GM12878 (cell line): Measurements from ENCODE around the gene PRKCD. TPM values are rescaled to one million over a fixed set of nuclear protein-coding genes. Genes with fewer than 3 reads are reported as not detected.

Experiments used
- ATAC-seq: fragments of 200-7000 bp; cut with Tn5 transposase; 3 replicates; pipeline ENCODE4 v1.9.1; 2020; ENCODE audit warnings: mild to moderate bottlenecking, moderate library complexity
- BruUV-seq: library from RNA; stranded (reverse); fragments of 400-500 nt; replicated peaks from 2 replicates; lab custom pipeline; 2021; lab: Mats Ljungman, UMichigan
- CTCF ChIA-PET: fragments of 300-600 bp; sonication (Branson Sonifier 250); formaldehyde crosslinking; extraction: SDS; loops from one replicate; lab custom pipeline; 2021; ENCODE audit warnings: inconsistent platforms; lab: Yijun Ruan, JAX
- POLR2A ChIA-PET: fragments of 350-600 bp; formaldehyde crosslinking; extraction: SDS; loops from one replicate; lab custom pipeline; 2021; ENCODE audit warnings: inconsistent platforms; lab: Charles Lee
- RAD21 ChIA-PET: fragments of 300-600 bp; sonication (Branson Sonifier 250); formaldehyde crosslinking; loops from one replicate; lab custom pipeline; 2023; ENCODE audit warnings: antibody characterized with exemption; ENCODE audit not compliant: unreplicated experiment; lab: Charles Lee
- SMC1A ChIA-PET: fragments of 300-600 bp; sonication (Branson Sonifier 250); formaldehyde crosslinking; loops from one replicate; lab custom pipeline; 2023; ENCODE audit not compliant: unreplicated experiment, uncharacterized antibody; lab: Charles Lee
- DNase-seq: peaks from one replicate; pipeline ENCODE4 v3.0.0-alpha.2; 2011; ENCODE audit warnings: low read depth, low spot score
- FAIRE-seq: peaks from 3 replicates; lab custom pipeline; 2011; peaks lifted over from hg19 to GRCh38; lab: Jason Lieb, UNC
- H2AFZ ChIP-seq: 2 replicates; pipeline ENCODE4 v1.6.0; 2011; ENCODE audit warnings: low read depth, low read length, control low read depth; ENCODE audit not compliant: control insufficient read depth
- H3K27ac ChIP-seq: 2 replicates; pipeline ENCODE4 v1.5.1; 2011; ENCODE audit warnings: control low read depth; ENCODE audit not compliant: control insufficient read depth, insufficient read depth
- H3K27me3 ChIP-seq, 2 experiments: replicated peaks in 1 of 2; 2 replicates each; pipeline versions ENCODE4 v1.6.0 to v1.6.1; 2011; ENCODE audit warnings: low read length in 1 of 2; ENCODE audit not compliant: control insufficient read depth in 2 of 2, insufficient read depth in 2 of 2
- H3K36me3 ChIP-seq, 2 experiments: 2 replicates each; pipeline ENCODE4 v1.5.1; 2011; ENCODE audit warnings: low read length in 1 of 2; ENCODE audit not compliant: control insufficient read depth in 2 of 2, insufficient read depth in 2 of 2
- H3K4me1 ChIP-seq: 2 replicates; pipeline ENCODE4 v1.6.1; 2011; ENCODE audit warnings: mild to moderate bottlenecking, low read length, moderate library complexity, mixed read lengths; ENCODE audit not compliant: control insufficient read depth, insufficient read depth
- H3K4me2 ChIP-seq: 2 replicates; pipeline ENCODE4 v1.6.0; 2011; ENCODE audit warnings: control low read depth; ENCODE audit not compliant: control insufficient read depth, insufficient read depth
- H3K4me3 ChIP-seq: fragments of 200-600 bp; sonication (generic); 2 replicates; pipeline ENCODE4 v1.5.1; 2016
- H3K79me2 ChIP-seq: 2 replicates; pipeline ENCODE4 v1.6.0; 2011; ENCODE audit warnings: low read length; ENCODE audit not compliant: control insufficient read depth, insufficient read depth
- H3K9ac ChIP-seq: 2 replicates; pipeline ENCODE4 v1.8.0; 2011; ENCODE audit warnings: low read length, control low read depth, mixed read lengths; ENCODE audit not compliant: control insufficient read depth, insufficient read depth
- H3K9me3 ChIP-seq: replicated peaks from 3 replicates; pipeline ENCODE4 v1.5.1; 2011; ENCODE audit warnings: mild to moderate bottlenecking, low read length; ENCODE audit not compliant: control insufficient read depth, insufficient read depth
- H4K20me1 ChIP-seq: 2 replicates; pipeline ENCODE4 v1.6.0; 2011; ENCODE audit not compliant: control insufficient read depth, insufficient read depth
- IKZF1 ChIP-seq: fragments of 450-650 bp; conservative IDR thresholded peaks from 2 replicates; pipeline ENCODE4 v1.6.1; 2017; ENCODE audit warnings: antibody characterized with exemption, mild to moderate bottlenecking
- MEF2A ChIP-seq: IDR thresholded peaks from 2 replicates; pipeline ENCODE4 v1.6.1; 2011; ENCODE audit warnings: low read depth, mild to moderate bottlenecking, low read length, moderate library complexity; ENCODE audit not compliant: insufficient read depth
- NR2F1 ChIP-seq: fragments of 450-650 bp; conservative IDR thresholded peaks from 2 replicates; pipeline ENCODE4 v1.6.1; 2017; ENCODE audit warnings: mild to moderate bottlenecking
- PKNOX1 ChIP-seq: fragments of 450-650 bp; IDR thresholded peaks from 2 replicates; pipeline ENCODE4 v1.6.1; 2016; ENCODE audit warnings: mild to moderate bottlenecking
- PML ChIP-seq: IDR thresholded peaks from 2 replicates; pipeline ENCODE4 v1.6.1; 2012; ENCODE audit warnings: low read length, inconsistent platforms
- RFX5 ChIP-seq: IDR thresholded peaks from 2 replicates; pipeline ENCODE4 v1.6.1; 2011; ENCODE audit warnings: low read depth, low read length, improper control_type of control experiment
- SIX5 ChIP-seq: IDR thresholded peaks from 2 replicates; pipeline ENCODE4 v1.6.1; 2011; ENCODE audit warnings: mild to moderate bottlenecking, low read depth, low read length, moderate library complexity; ENCODE audit not compliant: severe bottlenecking
- SUZ12 ChIP-seq: fragments of 200-600 bp; sonication (generic); IDR thresholded peaks from one replicate; pipeline ENCODE4 v1.6.1; 2018; ENCODE audit warnings: antibody characterized with exemption, mild to moderate bottlenecking; ENCODE audit not compliant: unreplicated experiment
- TAF1 ChIP-seq: IDR thresholded peaks from 2 replicates; pipeline ENCODE4 v1.6.1; 2011; ENCODE audit warnings: mild to moderate bottlenecking, low read depth, low read length, borderline replicate concordance
- ZNF274 ChIP-seq: IDR thresholded peaks from one replicate; pipeline ENCODE4 v1.8.0; 2011; ENCODE audit not compliant: insufficient read length, insufficient read depth
- ZNF622 ChIP-seq: fragments of 450-650 bp; IDR thresholded peaks from 2 replicates; pipeline ENCODE4 v1.6.1; 2017; ENCODE audit warnings: mild to moderate bottlenecking, inconsistent platforms
- WGBS: methylation state at CpG from one replicate; pipeline ENCODE4 v1.1.6; 2016; ENCODE audit warnings: low lambda C conversion rate; ENCODE audit not compliant: insufficient replicate concordance, insufficient coverage; ENCODE audit errors: missing lambda C conversion rate; 5-methylcytosine and 5-hydroxymethylcytosine counted together
- in situ Hi-C: fragments of 300-500 bp; cut with MboI; formaldehyde crosslinking; loops from 9 replicates; pipeline ENCODE4 v1.14.3; 2018; ENCODE audit warnings: mixed read lengths
- intact Hi-C: fragments of 100-400 bp; cut with micrococcal nuclease; formaldehyde crosslinking; loops from one replicate; pipeline ENCODE4 v1.14.2; 2022; ENCODE audit not compliant: unreplicated experiment
- polyA plus RNA-seq, 11 experiments: library from polyadenylated mRNA; depleted of rRNA in 4 of 11; unstranded in 6 of 11; stranded (reverse) in 5 of 11; fragments of >200 nt; fragmentation: Nextera tagmentation in 4 of 11; fragmentation: Illumina TruSeq in 1 of 11; extraction: Ambion mirVana in 4 of 11; extraction: Trizol in 1 of 11; gene quantifications; 1 replicate in 1 of 11; 2 replicates in 10 of 11; pipeline versions ENCODE4 v1.2.1 to v1.2.3, GENCODE V29; 2011 to 2016; ENCODE audit warnings: inconsistent platforms in 2 of 11, missing spikeins in 2 of 11, low read depth in 1 of 11
- total RNA-seq, 4 experiments: library from RNA; depleted of rRNA in 3 of 4; stranded (reverse); fragments of >200 nt in 3 of 4; fragmentation: Illumina TruSeq in 1 of 4; extraction: Trizol in 1 of 4; gene quantifications; 2 replicates each; pipeline versions ENCODE4 v1.2.1 to v1.2.3, GENCODE V29; 2013 to 2021

PRKCD gene
- total and polyA plus RNA-seq, 10 of the 15 experiments (the other 5 are each of a cell fraction or from before 2014, with no cell fraction given): 10.0 to 114 (median 42.4) TPM

GRCh38 chr3:53178246-53178645 lies 17.2 kb downstream of the PRKCD start:
- Histone ChIP-seq H3K27me3 (no peaks in the 10 kb centered on the region), H3K36me3 (peaks cover 27 to 62% of the 10 kb centered on the region in 2 experiments), H4K20me1 (no peaks in the 10 kb centered on the region), H3K4me1 (peaks cover 70% of the 10 kb centered on the region), H3K9ac (no peak overlapping the region), H3K4me3 (no peak overlapping the region), H2AFZ (no peak overlapping the region), H3K79me2 (peaks cover 54% of the 10 kb centered on the region), H3K9me3 (no peaks in the 10 kb centered on the region), H3K4me2 (no peak overlapping the region), H3K27ac (no peak overlapping the region)
- FAIRE-seq (no peak), DNase-seq (no peak), ATAC-seq (no peak)
- no TSS peak for BruUV-seq
- POLR2A ChIA-PET: no interaction called here
- SMC1A ChIA-PET: interaction anchor here (2.4 to 4.6 kb wide), 2 partner anchors 8 to 14 kb away, joined by 10 to 21 read pairs; no protein-coding TSS in a partner anchor
- WGBS: 100% methylated on average over 15 of the region's 15 CpGs
- CTCF ChIA-PET: interaction anchor here (0.7 to 1.9 kb wide), 3 partner anchors 13 to 44 kb away, joined by 3 to 5 read pairs (median 3); no protein-coding TSS in a partner anchor
- RAD21 ChIA-PET: no interaction called here
- in situ Hi-C loops (no loop called here), intact Hi-C loops (no loop called here)
- TF ChIP-seq RFX5 (no peak), IKZF1 (no peak), PML (no peak), MEF2A (no peak), ZNF274 (no peak), SIX5 (no peak), TAF1 (no peak), NR2F1 (no peak), ZNF622 (no peak), PKNOX1 (no peak), SUZ12 (no peak)
